SK-N-SH (cell line): ENCODE data around the gene POU2AF1. TPM values are rescaled to one million over a fixed set of nuclear protein-coding genes. Genes with fewer than 3 reads are reported as not detected.

Experiments used
- CTCF ChIA-PET: fragments of 300-600, 350-600 bp; formaldehyde crosslinking; extraction: SDS; loops from one replicate; lab custom pipeline; 2021; lab: Yijun Ruan, JAX
- POLR2A ChIA-PET: fragments of 350-600 bp; sonication (Branson Sonifier 250); formaldehyde crosslinking; extraction: SDS; loops from one replicate; lab custom pipeline; 2020; ENCODE audit warnings: antibody characterized with exemption, inconsistent platforms; lab: Yijun Ruan, JAX
- DNase-seq: peaks from one replicate; pipeline ENCODE4 v3.0.0; 2012
- H2AFZ ChIP-seq: fragments of 200-600 bp; sonication (generic); 2 replicates; pipeline ENCODE4 v1.8.1; 2016; ENCODE audit warnings: antibody characterized with exemption, mild to moderate bottlenecking, low read depth
- H3F3A ChIP-seq: fragments of 200-600 bp; sonication (generic); replicated peaks from 2 replicates; pipeline ENCODE3; 2016; ENCODE audit warnings: antibody characterized with exemption, mild to moderate bottlenecking; ENCODE audit not compliant: insufficient read depth
- H3K27ac ChIP-seq, 2 experiments: fragments of 200-500 bp in 1 of 2; fragments of 200-600 bp in 1 of 2; sonication (Bioruptor generic) in 1 of 2; sonication (generic), shearing (Covaris generic) in 1 of 2; 2 replicates each; pipeline versions ENCODE4 v1.5.1 to v1.6.1; 2014 to 2016; ENCODE audit warnings: low read depth in 2 of 2, inconsistent platforms in 1 of 2, low read length in 1 of 2, mild to moderate bottlenecking in 1 of 2, mixed read lengths in 1 of 2
- H3K27me3 ChIP-seq: fragments of 200-600 bp; sonication (generic), shearing (Covaris generic); 2 replicates; pipeline ENCODE4 v1.6.1; 2016; ENCODE audit warnings: mixed run types; ENCODE audit not compliant: insufficient read depth
- H3K36me3 ChIP-seq, 2 experiments: fragments of 200-500 bp in 1 of 2; fragments of 200-600 bp in 1 of 2; sonication (Bioruptor generic) in 1 of 2; sonication (generic) in 1 of 2; replicated peaks in 1 of 2; 2 replicates each; pipeline versions ENCODE3 to v1.5.1; 2014 to 2016; ENCODE audit warnings: low read length in 1 of 2, mild to moderate bottlenecking in 1 of 2; ENCODE audit not compliant: insufficient read depth in 2 of 2, control insufficient read depth in 1 of 2
- H3K4me1 ChIP-seq, 2 experiments: fragments of 200-500 bp in 1 of 2; fragments of 200-600 bp in 1 of 2; sonication (Bioruptor generic) in 1 of 2; sonication (generic), shearing (Covaris generic) in 1 of 2; 2 replicates each; pipeline versions ENCODE4 v1.5.1 to v1.6.1; 2014 to 2016; ENCODE audit warnings: low read depth in 1 of 2, low read length in 1 of 2, mixed run types in 1 of 2; ENCODE audit not compliant: insufficient read depth in 2 of 2, control insufficient read depth in 1 of 2
- H3K4me2 ChIP-seq: fragments of 200-600 bp; sonication (generic), shearing (Covaris generic); 2 replicates; pipeline ENCODE4 v1.6.1; 2017; ENCODE audit warnings: mixed run types
- H3K4me3 ChIP-seq, 2 experiments: fragments of 200-500 bp in 1 of 2; fragments of 200-600 bp in 1 of 2; sonication (Bioruptor generic) in 1 of 2; sonication (generic), shearing (Covaris generic) in 1 of 2; 2 replicates each; pipeline versions ENCODE4 v1.5.1 to v1.8.1; 2014 to 2016; ENCODE audit warnings: low read depth in 2 of 2, inconsistent platforms in 1 of 2, low read length in 1 of 2, mild to moderate bottlenecking in 1 of 2, mixed read lengths in 1 of 2, moderate library complexity in 1 of 2
- H3K79me2 ChIP-seq: fragments of 200-600 bp; sonication (generic); 2 replicates; pipeline ENCODE4 v1.8.1; 2017; ENCODE audit warnings: mild to moderate bottlenecking; ENCODE audit not compliant: insufficient read depth
- H3K9ac ChIP-seq: fragments of 200-600 bp; sonication (generic); 2 replicates; pipeline ENCODE4 v1.6.1; 2017; ENCODE audit warnings: mixed run types
- H3K9me2 ChIP-seq: fragments of 200-600 bp; sonication (generic); 2 replicates; pipeline ENCODE4 v1.6.1; 2017; ENCODE audit warnings: mixed run types
- H3K9me3 ChIP-seq: fragments of 200-600 bp; sonication (generic); 2 replicates; pipeline ENCODE4 v1.6.1; 2017; ENCODE audit warnings: mixed run types, mild to moderate bottlenecking, moderate library complexity
- H4K20me1 ChIP-seq: fragments of 200-600 bp; sonication (generic); 2 replicates; pipeline ENCODE4 v1.6.1; 2017; ENCODE audit warnings: mild to moderate bottlenecking, mixed run types; ENCODE audit not compliant: insufficient read depth
- CHD2 ChIP-seq: fragments of 150-350 bp; IDR thresholded peaks from 2 replicates; pipeline ENCODE4 v1.6.1; 2018; ENCODE audit warnings: low read length; ENCODE audit not compliant: partially characterized antibody
- EZH2phosphoT487 ChIP-seq: fragments of 200-600 bp; sonication (generic); IDR thresholded peaks from 2 replicates; pipeline ENCODE4 v1.6.1; 2017; ENCODE audit warnings: low read depth, mixed run types, mild to moderate bottlenecking, antibody characterized with exemption, moderate library complexity, borderline replicate concordance
- FOSL2 ChIP-seq: IDR thresholded peaks from 2 replicates; pipeline ENCODE4 v1.4.0; 2012; ENCODE audit warnings: low read depth, mild to moderate bottlenecking, moderate library complexity, borderline replicate concordance
- FOXM1 ChIP-seq: IDR thresholded peaks from 2 replicates; pipeline ENCODE4 v1.4.0; 2012; ENCODE audit warnings: low read depth, mild to moderate bottlenecking
- JUND ChIP-seq: IDR thresholded peaks from 2 replicates; pipeline ENCODE4 v1.4.0; 2012
- MXI1 ChIP-seq: IDR thresholded peaks from 2 replicates; pipeline ENCODE4 v1.6.1; 2012; ENCODE audit warnings: mild to moderate bottlenecking, low read depth, low read length, improper control_type of control experiment
- NRF1 ChIP-seq: IDR thresholded peaks from 2 replicates; pipeline ENCODE4 v1.6.1; 2012; ENCODE audit warnings: low read depth, mild to moderate bottlenecking, low read length
- RCOR1 ChIP-seq: fragments of 150-350 bp; IDR thresholded peaks from 2 replicates; pipeline ENCODE4 v1.6.1; 2017; ENCODE audit warnings: antibody characterized with exemption, low read length
- RXRA ChIP-seq: IDR thresholded peaks from 2 replicates; pipeline ENCODE4 v1.4.0; 2012; ENCODE audit warnings: low read depth, mild to moderate bottlenecking, borderline replicate concordance
- SIN3A ChIP-seq: IDR thresholded peaks from 2 replicates; pipeline ENCODE4 v1.6.1; 2012; ENCODE audit warnings: low read depth, mild to moderate bottlenecking, low read length, moderate library complexity, borderline replicate concordance
- SMC3 ChIP-seq: IDR thresholded peaks from 2 replicates; pipeline ENCODE4 v1.6.1; 2012; ENCODE audit warnings: low read depth, low read length, improper control_type of control experiment
- TCF12 ChIP-seq: IDR thresholded peaks from 2 replicates; pipeline ENCODE4 v1.4.0; 2012
- TEAD4 ChIP-seq: IDR thresholded peaks from 2 replicates; pipeline ENCODE4 v1.4.0; 2012; ENCODE audit warnings: mild to moderate bottlenecking, borderline replicate concordance; ENCODE audit not compliant: insufficient read depth
- YY1 ChIP-seq: IDR thresholded peaks from 2 replicates; pipeline ENCODE4 v1.4.0; 2012; ENCODE audit warnings: low read depth, mild to moderate bottlenecking
- WGBS: methylation state at CpG from one replicate; pipeline ENCODE4 v1.1.6; 2017; ENCODE audit warnings: low lambda C conversion rate; 5-methylcytosine and 5-hydroxymethylcytosine counted together
- polyA plus RNA-seq, 3 experiments: library from polyadenylated mRNA; depleted of rRNA; stranded (reverse); fragments of >200 nt; gene quantifications; 2 replicates each; pipeline ENCODE4 v1.2.3, GENCODE V29; 2012
- TF ChIP-seq, protein P1 (sequence below): IDR thresholded peaks from 2 replicates; pipeline ENCODE4 v1.6.1; 2012; ENCODE audit warnings: mild to moderate bottlenecking, low read depth, low read length, moderate library complexity
- TF ChIP-seq, protein P2 (sequence below): IDR thresholded peaks from 2 replicates; pipeline ENCODE4 v1.4.0; 2012; ENCODE audit warnings: low read depth, borderline replicate concordance
- TF ChIP-seq, protein P3 (sequence below): IDR thresholded peaks from 2 replicates; pipeline ENCODE4; 2012
- TF ChIP-seq, protein P4 (sequence below): fragments of 150-350 bp; IDR thresholded peaks from 2 replicates; pipeline ENCODE4 v1.6.1; 2016; ENCODE audit warnings: mild to moderate bottlenecking, low read depth, low read length
- TF ChIP-seq, protein P5 (sequence below): IDR thresholded peaks from 2 replicates; pipeline ENCODE4 v1.4.0; 2012; ENCODE audit warnings: low read depth

Gene POU2AF1
- polyA plus RNA-seq, 1 of the 3 experiments (the other 2 are of a cell fraction): 0.07 TPM

DNA sequence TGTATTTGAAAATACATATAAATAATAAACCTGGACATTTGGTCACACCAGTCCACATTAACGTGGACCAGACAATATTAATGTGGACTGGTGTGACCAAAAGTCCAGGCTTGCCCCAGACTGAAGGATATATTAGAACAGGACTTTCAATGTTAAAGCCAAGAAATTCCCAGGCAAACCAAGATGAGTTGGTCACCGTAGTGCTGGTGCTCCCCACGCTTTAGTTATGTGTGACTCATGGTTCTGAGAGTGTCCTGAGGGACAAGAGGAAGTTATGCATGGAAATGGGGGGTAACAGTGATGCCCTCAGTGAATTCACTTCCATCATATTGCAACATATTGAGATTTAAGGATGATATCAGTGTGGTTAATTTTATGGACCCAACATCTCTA, 31.4 kb downstream of the POU2AF1 start:
- no peaks in the 10 kb centered on the region; the same call in 1 of the 2 replicates for H3K9me3 ChIP-seq
- H3K79me2 ChIP-seq: no peaks in the 10 kb centered on the region
- no peak for DNase-seq
- H3K4me1 ChIP-seq: no peaks in the 10 kb centered on the region
- no peaks in the 10 kb centered on the region for H3K36me3 ChIP-seq
- H3K27ac ChIP-seq: no peak overlapping the region
- no peak overlapping the region for H3K4me3 ChIP-seq
- WGBS: 33% methylated on average over 3 of the region's 3 CpGs
- ChIA-PET POLR2A (no interaction called here), CTCF (no interaction called here)
- no peaks in the 10 kb centered on the region for H3F3A ChIP-seq
- H3K9ac ChIP-seq: no peak overlapping the region
- H3K9me2 ChIP-seq: no peaks in the 10 kb centered on the region
- no peaks in the 10 kb centered on the region for H4K20me1 ChIP-seq
- no peaks in the 10 kb centered on the region for H3K27me3 ChIP-seq
- H3K4me2 ChIP-seq: no peak overlapping the region
- TF ChIP-seq JUND (no peak), MXI1 (no peak), TEAD4 (no peak), FOSL2 (no peak), SIN3A (no peak), TCF12 (no peak), SMC3 (no peak), EZH2phosphoT487 (no peak), RCOR1 (no peak), YY1 (no peak), RXRA (no peak), CHD2 (no peak), NRF1 (no peak), FOXM1 (no peak)
- TF ChIP-seq, protein P1, sequence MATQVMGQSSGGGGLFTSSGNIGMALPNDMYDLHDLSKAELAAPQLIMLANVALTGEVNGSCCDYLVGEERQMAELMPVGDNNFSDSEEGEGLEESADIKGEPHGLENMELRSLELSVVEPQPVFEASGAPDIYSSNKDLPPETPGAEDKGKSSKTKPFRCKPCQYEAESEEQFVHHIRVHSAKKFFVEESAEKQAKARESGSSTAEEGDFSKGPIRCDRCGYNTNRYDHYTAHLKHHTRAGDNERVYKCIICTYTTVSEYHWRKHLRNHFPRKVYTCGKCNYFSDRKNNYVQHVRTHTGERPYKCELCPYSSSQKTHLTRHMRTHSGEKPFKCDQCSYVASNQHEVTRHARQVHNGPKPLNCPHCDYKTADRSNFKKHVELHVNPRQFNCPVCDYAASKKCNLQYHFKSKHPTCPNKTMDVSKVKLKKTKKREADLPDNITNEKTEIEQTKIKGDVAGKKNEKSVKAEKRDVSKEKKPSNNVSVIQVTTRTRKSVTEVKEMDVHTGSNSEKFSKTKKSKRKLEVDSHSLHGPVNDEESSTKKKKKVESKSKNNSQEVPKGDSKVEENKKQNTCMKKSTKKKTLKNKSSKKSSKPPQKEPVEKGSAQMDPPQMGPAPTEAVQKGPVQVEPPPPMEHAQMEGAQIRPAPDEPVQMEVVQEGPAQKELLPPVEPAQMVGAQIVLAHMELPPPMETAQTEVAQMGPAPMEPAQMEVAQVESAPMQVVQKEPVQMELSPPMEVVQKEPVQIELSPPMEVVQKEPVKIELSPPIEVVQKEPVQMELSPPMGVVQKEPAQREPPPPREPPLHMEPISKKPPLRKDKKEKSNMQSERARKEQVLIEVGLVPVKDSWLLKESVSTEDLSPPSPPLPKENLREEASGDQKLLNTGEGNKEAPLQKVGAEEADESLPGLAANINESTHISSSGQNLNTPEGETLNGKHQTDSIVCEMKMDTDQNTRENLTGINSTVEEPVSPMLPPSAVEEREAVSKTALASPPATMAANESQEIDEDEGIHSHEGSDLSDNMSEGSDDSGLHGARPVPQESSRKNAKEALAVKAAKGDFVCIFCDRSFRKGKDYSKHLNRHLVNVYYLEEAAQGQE: no peak
- TF ChIP-seq, protein P2, sequence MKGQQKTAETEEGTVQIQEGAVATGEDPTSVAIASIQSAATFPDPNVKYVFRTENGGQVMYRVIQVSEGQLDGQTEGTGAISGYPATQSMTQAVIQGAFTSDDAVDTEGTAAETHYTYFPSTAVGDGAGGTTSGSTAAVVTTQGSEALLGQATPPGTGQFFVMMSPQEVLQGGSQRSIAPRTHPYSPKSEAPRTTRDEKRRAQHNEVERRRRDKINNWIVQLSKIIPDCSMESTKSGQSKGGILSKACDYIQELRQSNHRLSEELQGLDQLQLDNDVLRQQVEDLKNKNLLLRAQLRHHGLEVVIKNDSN: no peak
- TF ChIP-seq, protein P3, sequence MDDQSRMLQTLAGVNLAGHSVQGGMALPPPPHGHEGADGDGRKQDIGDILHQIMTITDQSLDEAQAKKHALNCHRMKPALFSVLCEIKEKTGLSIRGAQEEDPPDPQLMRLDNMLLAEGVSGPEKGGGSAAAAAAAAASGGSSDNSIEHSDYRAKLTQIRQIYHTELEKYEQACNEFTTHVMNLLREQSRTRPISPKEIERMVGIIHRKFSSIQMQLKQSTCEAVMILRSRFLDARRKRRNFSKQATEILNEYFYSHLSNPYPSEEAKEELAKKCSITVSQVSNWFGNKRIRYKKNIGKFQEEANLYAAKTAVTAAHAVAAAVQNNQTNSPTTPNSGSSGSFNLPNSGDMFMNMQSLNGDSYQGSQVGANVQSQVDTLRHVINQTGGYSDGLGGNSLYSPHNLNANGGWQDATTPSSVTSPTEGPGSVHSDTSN: no peak
- TF ChIP-seq, protein P4, sequence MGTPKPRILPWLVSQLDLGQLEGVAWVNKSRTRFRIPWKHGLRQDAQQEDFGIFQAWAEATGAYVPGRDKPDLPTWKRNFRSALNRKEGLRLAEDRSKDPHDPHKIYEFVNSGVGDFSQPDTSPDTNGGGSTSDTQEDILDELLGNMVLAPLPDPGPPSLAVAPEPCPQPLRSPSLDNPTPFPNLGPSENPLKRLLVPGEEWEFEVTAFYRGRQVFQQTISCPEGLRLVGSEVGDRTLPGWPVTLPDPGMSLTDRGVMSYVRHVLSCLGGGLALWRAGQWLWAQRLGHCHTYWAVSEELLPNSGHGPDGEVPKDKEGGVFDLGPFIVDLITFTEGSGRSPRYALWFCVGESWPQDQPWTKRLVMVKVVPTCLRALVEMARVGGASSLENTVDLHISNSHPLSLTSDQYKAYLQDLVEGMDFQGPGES: no peak
- TF ChIP-seq, protein P5, sequence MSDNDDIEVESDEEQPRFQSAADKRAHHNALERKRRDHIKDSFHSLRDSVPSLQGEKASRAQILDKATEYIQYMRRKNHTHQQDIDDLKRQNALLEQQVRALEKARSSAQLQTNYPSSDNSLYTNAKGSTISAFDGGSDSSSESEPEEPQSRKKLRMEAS: no peak
- no peak overlapping the region for H2AFZ ChIP-seq
